GM23338 (cell line): Measurements from ENCODE around the gene SPIRE2.

Source experiments
- EZH2 ChIP-seq: fragments of 200-600 bp; sonication (generic); IDR thresholded peaks from one replicate; pipeline ENCODE4 v1.8.0; 2017; ENCODE audit warnings: antibody characterized with exemption, mild to moderate bottlenecking, low read depth; ENCODE audit not compliant: unreplicated experiment
- EZH2phosphoT487 ChIP-seq: fragments of 200-600 bp; sonication (generic); IDR thresholded peaks from one replicate; pipeline ENCODE4 v1.8.1; 2018; ENCODE audit warnings: antibody characterized with exemption; ENCODE audit not compliant: unreplicated experiment
- POLR2AphosphoS5 ChIP-seq: IDR thresholded peaks from 2 replicates; pipeline ENCODE4 v1.6.1; 2016; ENCODE audit warnings: antibody characterized with exemption, low read depth
- TF ChIP-seq, protein P1 (sequence below), 2 experiments: fragments of 200-600 bp in 1 of 2; sonication (generic) in 1 of 2; conservative IDR thresholded peaks; 2 replicates each; pipeline versions ENCODE4 v1.5.1 to v1.6.1; 2016 to 2017; ENCODE audit warnings: antibody characterized with exemption in 2 of 2, low read depth in 2 of 2, mild to moderate bottlenecking in 2 of 2, moderate library complexity in 1 of 2

DNA sequence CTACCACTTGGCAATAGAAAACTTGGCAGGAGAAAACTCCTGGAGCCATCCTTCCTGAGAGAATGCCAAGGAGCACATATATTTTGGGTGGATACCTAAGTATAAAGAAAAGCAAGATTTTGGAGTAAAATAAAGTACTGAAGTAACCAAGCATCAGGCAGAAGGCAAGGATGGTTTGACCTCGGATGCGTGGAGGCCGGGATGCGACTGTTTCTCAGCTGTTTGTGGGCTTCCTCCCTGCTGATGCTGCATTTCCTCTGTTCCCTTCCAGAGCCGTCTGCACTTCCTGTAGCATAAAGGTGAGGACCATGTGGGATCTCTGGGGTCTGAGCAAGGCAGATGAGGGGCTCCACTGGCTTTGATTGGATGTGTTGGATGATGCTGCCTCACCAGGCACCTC is 39.6 kb downstream of the SPIRE2 start:
- TF ChIP-seq, protein P1, sequence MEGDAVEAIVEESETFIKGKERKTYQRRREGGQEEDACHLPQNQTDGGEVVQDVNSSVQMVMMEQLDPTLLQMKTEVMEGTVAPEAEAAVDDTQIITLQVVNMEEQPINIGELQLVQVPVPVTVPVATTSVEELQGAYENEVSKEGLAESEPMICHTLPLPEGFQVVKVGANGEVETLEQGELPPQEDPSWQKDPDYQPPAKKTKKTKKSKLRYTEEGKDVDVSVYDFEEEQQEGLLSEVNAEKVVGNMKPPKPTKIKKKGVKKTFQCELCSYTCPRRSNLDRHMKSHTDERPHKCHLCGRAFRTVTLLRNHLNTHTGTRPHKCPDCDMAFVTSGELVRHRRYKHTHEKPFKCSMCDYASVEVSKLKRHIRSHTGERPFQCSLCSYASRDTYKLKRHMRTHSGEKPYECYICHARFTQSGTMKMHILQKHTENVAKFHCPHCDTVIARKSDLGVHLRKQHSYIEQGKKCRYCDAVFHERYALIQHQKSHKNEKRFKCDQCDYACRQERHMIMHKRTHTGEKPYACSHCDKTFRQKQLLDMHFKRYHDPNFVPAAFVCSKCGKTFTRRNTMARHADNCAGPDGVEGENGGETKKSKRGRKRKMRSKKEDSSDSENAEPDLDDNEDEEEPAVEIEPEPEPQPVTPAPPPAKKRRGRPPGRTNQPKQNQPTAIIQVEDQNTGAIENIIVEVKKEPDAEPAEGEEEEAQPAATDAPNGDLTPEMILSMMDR (conservative IDR thresholded peaks at IDR 0.05; ENCODE audit: low read depth in 2 of 2): no peak
- TF ChIP-seq EZH2phosphoT487 (no peak), POLR2AphosphoS5 (no peak), EZH2 (no peak)
